ENCODE measurements around the gene CDK5R1. TPM values are rescaled to one million over a fixed set of nuclear protein-coding genes. Genes with fewer than 3 reads are reported as not detected.

The CDK5R1 gene
- total and polyA plus RNA-seq, 2 donors (not counting 3 experiments of a cell fraction or from before 2014, with no cell fraction given) = 1.6 to 3.9 TPM

DNA sequence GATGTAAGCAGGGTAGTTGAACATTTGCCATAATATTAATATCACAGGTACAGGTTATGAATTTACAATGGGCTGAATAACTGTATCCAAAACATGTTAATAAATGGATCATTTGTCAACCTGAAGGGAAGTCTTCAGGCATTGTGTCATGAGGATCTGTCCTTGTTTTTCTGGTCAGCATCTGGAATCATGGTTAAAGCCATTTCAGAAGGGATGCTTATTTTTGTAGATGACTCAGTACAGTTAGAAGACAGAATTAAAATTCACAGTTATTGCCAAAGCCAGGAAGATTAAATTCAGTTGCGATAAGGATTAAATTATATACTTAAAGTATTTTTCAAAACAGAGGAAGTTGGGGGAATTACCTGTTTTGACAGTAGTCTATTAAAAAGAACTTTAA is 34.5 kb upstream of the CDK5R1 start:
- BruUV-seq (replicated peaks) = no TSS peak

DNA sequence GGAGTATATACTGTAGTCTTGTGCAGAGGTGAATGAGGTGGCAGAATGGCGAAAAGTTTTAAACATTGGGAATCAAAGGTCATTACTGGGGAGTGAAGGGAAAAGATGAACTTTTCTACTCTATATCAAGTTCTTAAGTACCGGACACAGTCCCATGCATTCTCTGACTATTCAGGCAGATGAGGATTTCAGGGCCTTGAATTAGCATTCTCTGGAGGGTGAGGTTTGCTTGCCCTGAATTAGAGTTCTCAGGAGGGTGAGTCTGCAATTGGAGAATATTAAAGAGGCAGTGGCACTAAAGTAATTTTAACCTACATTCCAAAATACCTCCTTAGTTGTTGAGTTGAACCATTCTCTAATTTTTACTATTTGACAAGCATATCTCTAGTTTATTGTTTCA is 33.4 kb upstream of the CDK5R1 start:
- intact Hi-C loops (cut with micrococcal nuclease) = no loop called here
- ChIA-PET POLR2A (no interaction called here), CTCF (interaction anchor here (0.7 to 1.2 kb wide), 2 partner anchors 9 kb away, joined by 4 to 5 read pairs; partner anchors contain the start of gene PSMD11)
- no peaks in the 10 kb centered on the region for H3K9me1 ChIP-seq (replicated peaks; ENCODE audit: control insufficient read depth, extremely low read depth, insufficient read depth, low read length)
- H3K4me2 ChIP-seq (ENCODE audit: insufficient read depth, low read length) = no peak overlapping the region
- peaks cover 70% of the 10 kb centered on the region for H3K79me2 ChIP-seq (ENCODE audit: control insufficient read depth, insufficient read depth, low read length)
- peaks cover 6% of the 10 kb centered on the region for H4K20me1 ChIP-seq (replicated peaks; ENCODE audit: control insufficient read depth, extremely low read depth, insufficient read depth, low read length)
- no peak overlapping the region for H3K27ac ChIP-seq (ENCODE audit: insufficient read depth, low read depth, low read length)
- no peaks in the 10 kb centered on the region for H3K27me3 ChIP-seq (ENCODE audit: control insufficient read depth in 2 of 2, insufficient read depth in 2 of 2, low read length in 2 of 2)
- no TSS peak for BruUV-seq (replicated peaks)
- no peaks in the 10 kb centered on the region for H3K9me3 ChIP-seq (replicated peaks; ENCODE audit: control insufficient read depth, insufficient read depth, low read length)
- DNase-seq (ENCODE audit: low read depth, low spot score) (no peak), FAIRE-seq (no peak)
- TF ChIP-seq JUN (IDR thresholded peaks at IDR 0.05; ENCODE audit: borderline replicate concordance, insufficient read depth, insufficient read length, low read depth) = no peak
- TF ChIP-seq, protein P1, sequence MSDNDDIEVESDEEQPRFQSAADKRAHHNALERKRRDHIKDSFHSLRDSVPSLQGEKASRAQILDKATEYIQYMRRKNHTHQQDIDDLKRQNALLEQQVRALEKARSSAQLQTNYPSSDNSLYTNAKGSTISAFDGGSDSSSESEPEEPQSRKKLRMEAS (IDR thresholded peaks at IDR 0.05; ENCODE audit: insufficient read depth, insufficient read length) = no peak
- TF ChIP-seq MYC (IDR thresholded peaks at IDR 0.05; ENCODE audit: low read depth, low read length) = no peak
- TF ChIP-seq POLR2AphosphoS5 (IDR thresholded peaks at IDR 0.05; ENCODE audit: insufficient read depth, low read depth, low read length) = no peak
- H3K36me3 ChIP-seq (ENCODE audit: control insufficient read depth in 2 of 2, extremely low read depth in 1 of 2, insufficient read depth in 2 of 2, low read length in 2 of 2) = peaks cover 16 to 29% of the 10 kb centered on the region in 2 experiments
- H3K9ac ChIP-seq (replicated peaks; ENCODE audit: extremely low read depth, insufficient read depth, low read length) = no peak overlapping the region
- H3K4me3 ChIP-seq (replicated peaks in 1 of 3; ENCODE audit: insufficient read depth in 1 of 3, low read depth in 1 of 3, low read length in 3 of 3) = no peak overlapping the region
- H2AFZ ChIP-seq (ENCODE audit: low read depth, low read length) = no peak overlapping the region
- H3K4me1 ChIP-seq (ENCODE audit: control insufficient read depth, extremely low read depth, insufficient read depth, low read length) = no peaks in the 10 kb centered on the region
- dilution Hi-C loops (cut with MboI; ENCODE audit: extremely low pct_ligation_motif_present, low sequenced_read_pairs) = no loop called here

More for the DNA sequence above, 34.5 kb upstream of the CDK5R1 start:
- CTCF ChIA-PET = no interaction called here
- H3K4me3 ChIP-seq (replicated peaks in 1 of 3; ENCODE audit: insufficient read depth in 1 of 3, low read depth in 1 of 3, low read length in 3 of 3) = no peak overlapping the region
- H3K27me3 ChIP-seq (ENCODE audit: control insufficient read depth in 2 of 2, insufficient read depth in 2 of 2, low read length in 2 of 2) = no peaks in the 10 kb centered on the region
- H3K9ac ChIP-seq (replicated peaks; ENCODE audit: extremely low read depth, insufficient read depth, low read length) = no peak overlapping the region
- TF ChIP-seq FOS (IDR thresholded peaks at IDR 0.05; ENCODE audit: borderline replicate concordance, insufficient read depth, low read length) = no peak
- TF ChIP-seq MYC (IDR thresholded peaks at IDR 0.05; ENCODE audit: low read depth, low read length) = no peak
- no peak for TF ChIP-seq JUN (IDR thresholded peaks at IDR 0.05; ENCODE audit: borderline replicate concordance, insufficient read depth, insufficient read length, low read depth)
- TF ChIP-seq, protein P1 (IDR thresholded peaks at IDR 0.05; ENCODE audit: insufficient read depth, insufficient read length) = no peak
- TF ChIP-seq GATA2 (IDR thresholded peaks at IDR 0.05; ENCODE audit: insufficient read depth, insufficient read length, low read depth, low read length) = no peak
- peaks cover 2% of the 10 kb centered on the region for H4K20me1 ChIP-seq (replicated peaks; ENCODE audit: control insufficient read depth, extremely low read depth, insufficient read depth, low read length)
- no peaks in the 10 kb centered on the region for H3K9me3 ChIP-seq (replicated peaks; ENCODE audit: control insufficient read depth, insufficient read depth, low read length)
- H3K4me2 ChIP-seq (ENCODE audit: insufficient read depth, low read length) = no peak overlapping the region
- H3K27ac ChIP-seq (ENCODE audit: insufficient read depth, low read depth, low read length) = no peak overlapping the region
- POLR2A ChIA-PET = no interaction called here
- H2AFZ ChIP-seq (ENCODE audit: low read depth, low read length) = no peak overlapping the region
- DNase-seq (ENCODE audit: low read depth, low spot score) = no peak
- H3K36me3 ChIP-seq (ENCODE audit: control insufficient read depth in 2 of 2, extremely low read depth in 1 of 2, insufficient read depth in 2 of 2, low read length in 2 of 2) = peaks cover 16 to 28% of the 10 kb centered on the region in 2 experiments
- H3K79me2 ChIP-seq (ENCODE audit: control insufficient read depth, insufficient read depth, low read length) = peaks cover 70% of the 10 kb centered on the region
- intact Hi-C loops (cut with micrococcal nuclease) = no loop called here
- dilution Hi-C loops (cut with MboI; ENCODE audit: extremely low pct_ligation_motif_present, low sequenced_read_pairs) = no loop called here
- no peaks in the 10 kb centered on the region for H3K4me1 ChIP-seq (ENCODE audit: control insufficient read depth, extremely low read depth, insufficient read depth, low read length)
- no peak for FAIRE-seq
- H3K9me1 ChIP-seq (replicated peaks; ENCODE audit: control insufficient read depth, extremely low read depth, insufficient read depth, low read length) = no peaks in the 10 kb centered on the region

Data from endothelial cell of umbilical vein (primary cell).